GM23248 (cell line): ENCODE measurements around the gene ADPRM. TPM values are rescaled to one million over a fixed set of nuclear protein-coding genes. Genes with fewer than 3 reads are reported as not detected.
A peak's percentile ranks its signal among the peaks of the same experiment; 100 is the strongest.
"Not testable (repeated sequence)": the region's sequence is repeated elsewhere in the genome, so short reads cannot be mapped to it uniquely, and the experiment has no call there.

ENCODE experiments used
- DNase-seq: peaks from one replicate; pipeline ENCODE4 v3.0.0-alpha.2; 2015
- H2AFZ ChIP-seq: fragments of 200-600 bp; sonication (generic); 2 replicates; pipeline ENCODE4 v1.6.1; 2016; ENCODE audit warnings: antibody characterized with exemption
- H3F3A ChIP-seq: fragments of 200-600 bp; sonication (generic); 2 replicates; pipeline ENCODE4 v1.6.1; 2016; ENCODE audit warnings: mild to moderate bottlenecking, antibody characterized with exemption, mixed run types; ENCODE audit not compliant: insufficient read depth
- H3K27ac ChIP-seq: fragments of 200-600 bp; sonication (generic); 2 replicates; pipeline ENCODE4 v1.5.1; 2016; ENCODE audit warnings: mild to moderate bottlenecking
- H3K27me3 ChIP-seq: fragments of 200-600 bp; sonication (generic); replicated peaks from 2 replicates; pipeline ENCODE4 v1.6.1; 2016; ENCODE audit warnings: mild to moderate bottlenecking; ENCODE audit not compliant: insufficient read depth
- H3K36me3 ChIP-seq: fragments of 200-600 bp; sonication (generic); 2 replicates; pipeline ENCODE4 v1.6.1; 2016; ENCODE audit warnings: low read depth, mild to moderate bottlenecking
- H3K4me1 ChIP-seq: fragments of 200-600 bp; sonication (generic); 2 replicates; pipeline ENCODE4 v1.6.1; 2016; ENCODE audit warnings: mild to moderate bottlenecking; ENCODE audit not compliant: insufficient read depth
- H3K4me2 ChIP-seq: fragments of 200-600 bp; sonication (generic); one replicate; pipeline ENCODE4 v1.6.1; 2016; ENCODE audit warnings: mild to moderate bottlenecking; ENCODE audit not compliant: unreplicated experiment
- H3K4me3 ChIP-seq: fragments of 200-600 bp; sonication (generic); 2 replicates; pipeline ENCODE4 v1.5.1; 2016; ENCODE audit warnings: mild to moderate bottlenecking
- H3K79me2 ChIP-seq: fragments of 200-600 bp; sonication (generic); 2 replicates; pipeline ENCODE4 v1.6.1; 2016; ENCODE audit warnings: mild to moderate bottlenecking; ENCODE audit not compliant: insufficient read depth
- H3K9ac ChIP-seq: fragments of 200-600 bp; sonication (generic); 2 replicates; pipeline ENCODE4 v1.6.1; 2016; ENCODE audit warnings: mild to moderate bottlenecking
- H3K9me2 ChIP-seq: fragments of 200-600 bp; sonication (generic); 2 replicates; pipeline ENCODE4 v1.6.1; 2016; ENCODE audit warnings: mixed run types, mild to moderate bottlenecking, moderate library complexity; ENCODE audit not compliant: insufficient read depth
- H3K9me3 ChIP-seq: fragments of 200-600 bp; sonication (generic); one replicate; pipeline ENCODE4 v1.6.1; 2017; ENCODE audit warnings: low read depth
- H4K20me1 ChIP-seq: fragments of 200-600 bp; sonication (generic); 2 replicates; pipeline ENCODE4 v1.6.0; 2016; ENCODE audit not compliant: insufficient read depth
- EZH2 ChIP-seq: fragments of 200-600 bp; sonication (generic); IDR thresholded peaks from 2 replicates; pipeline ENCODE4 v1.6.1; 2018; ENCODE audit warnings: antibody characterized with exemption, mild to moderate bottlenecking; ENCODE audit not compliant: insufficient read depth, poor library complexity, severe bottlenecking
- EZH2phosphoT487 ChIP-seq: fragments of 200-600 bp; sonication (generic); IDR thresholded peaks from 2 replicates; pipeline ENCODE4 v1.6.1; 2018; ENCODE audit warnings: antibody characterized with exemption, moderate library complexity, mild to moderate bottlenecking, low read depth; ENCODE audit not compliant: insufficient read depth
- WGBS, 2 experiments: methylation state at CpG; one replicate each; pipeline ENCODE4 v1.1.6; 2015 to 2017; ENCODE audit warnings: low lambda C conversion rate in 2 of 2, low coverage in 1 of 2; ENCODE audit errors: missing lambda C conversion rate in 2 of 2; 5-methylcytosine and 5-hydroxymethylcytosine counted together
- in situ Hi-C: fragments of 300-500 bp; cut with MboI; formaldehyde crosslinking; loops from 2 replicates; pipeline ENCODE4 v1.15.0; 2020
- polyA plus RNA-seq: library from polyadenylated mRNA; unstranded; fragments of >200 nt; fragmentation: Nextera tagmentation; extraction: Ambion mirVana; gene quantifications from 2 replicates; pipeline ENCODE4 v1.2.1, GENCODE V29; 2016
- total RNA-seq: library from RNA; depleted of rRNA; stranded (reverse); fragments of >200 nt; shearing (Covaris generic); gene quantifications from 2 replicates; pipeline ENCODE4 v1.2.3, GENCODE V29; 2014

ADPRM gene
- total and polyA plus RNA-seq, 2 experiments from 2014 or later, result 15.4 to 16.1 TPM

GRCh38 chr17:10728331-10728892, 31.0 kb downstream of the ADPRM start:
- peak overlapping the region; percentile 78 for H3K4me3 ChIP-seq
- no peak overlapping the region for H3K4me2 ChIP-seq
- no peak for TF ChIP-seq EZH2phosphoT487
- no peak for TF ChIP-seq EZH2
- in situ Hi-C loops, result no loop called here
- DNase-seq, result no peak
- no peak overlapping the region for H3K27ac ChIP-seq
- H2AFZ ChIP-seq, result peak overlapping the region; percentile 89; the same call in 1 of the 2 replicates
- 0 out of 2 replicates have a peak, but pooled peaks cover 8% of the 10 kb centered on the region for H3F3A ChIP-seq
- no peaks in the 10 kb centered on the region for H3K27me3 ChIP-seq
- peaks cover 10% of the 10 kb centered on the region for H3K4me1 ChIP-seq
- H4K20me1 ChIP-seq, result no peaks in the 10 kb centered on the region
- H3K9me3 ChIP-seq, result no peaks in the 10 kb centered on the region
- no peaks in the 10 kb centered on the region for H3K36me3 ChIP-seq
- H3K9me2 ChIP-seq, result no peaks in the 10 kb centered on the region
- WGBS, 2 experiments, result 93 to 97% methylated on average over 10 of the region's 10 CpGs
- no peaks in the 10 kb centered on the region for H3K79me2 ChIP-seq
- no peak overlapping the region for H3K9ac ChIP-seq

DNA sequence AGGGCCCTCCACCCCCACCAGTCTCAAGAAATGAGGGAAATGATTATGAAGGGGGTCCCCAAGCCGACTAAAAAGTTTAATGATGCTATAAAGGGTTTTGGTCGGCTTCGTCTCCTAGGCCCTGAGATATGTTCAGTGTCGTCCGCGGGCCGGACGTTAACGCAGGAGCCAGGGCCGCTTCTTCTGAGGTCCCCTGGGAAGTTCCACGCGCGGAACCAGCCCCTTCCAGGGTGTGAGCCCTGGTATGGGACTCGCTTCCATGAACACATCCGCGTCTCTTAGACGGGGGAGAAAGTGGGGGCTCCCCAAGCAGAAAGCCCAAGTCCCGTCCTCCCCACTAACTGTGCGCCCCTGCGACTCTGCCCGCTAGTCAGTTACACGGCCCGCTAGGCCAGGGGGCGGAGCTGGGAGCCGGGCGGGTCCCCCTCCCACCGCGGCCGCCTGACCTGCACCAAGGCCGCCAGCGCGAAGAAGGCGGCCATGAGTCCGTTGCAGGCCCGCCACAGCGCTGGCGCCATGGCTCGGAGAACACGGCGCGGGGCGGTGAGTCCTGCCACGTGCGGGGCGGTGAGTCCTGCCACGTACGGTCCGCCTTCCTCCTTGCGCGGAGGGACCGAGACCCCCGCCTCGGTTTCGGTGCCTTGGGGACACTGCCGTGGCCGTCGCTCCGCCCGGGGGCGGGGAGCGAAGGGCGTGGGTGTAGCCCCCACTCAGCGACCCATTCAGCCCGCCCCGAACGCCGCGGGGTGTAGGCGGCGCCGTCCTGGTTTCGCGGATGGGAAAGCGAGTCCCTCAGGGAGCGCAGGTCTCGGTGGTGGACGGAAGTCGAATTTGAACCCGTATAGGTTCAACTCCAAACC, 32.2 kb downstream of the ADPRM start, which contains the start of gene TMEM220:
TSS of gene TMEM220 (minus strand) at position 690 of the 860 bp plus-strand sequence. CDS start at position 518, 172 bp downstream.
- peak within 1 kb of the TSS; percentile 92 for H3K9ac ChIP-seq
- WGBS, 2 experiments, result 1 to 3% methylated on average over 71 to 75 of the region's 79 CpGs
- peak within 1 kb of the TSS; percentile 89 for H2AFZ ChIP-seq
- peak within 1 kb of the TSS; percentile 84 for H3K27ac ChIP-seq
- no peaks in the 10 kb centered on the region for H3K79me2 ChIP-seq
- no peak for TF ChIP-seq EZH2
- TF ChIP-seq EZH2phosphoT487, result no peak
- H3K9me3 ChIP-seq, result no peaks in the 10 kb centered on the region
- no peaks in the 10 kb centered on the region for H3K36me3 ChIP-seq
- peak within 1 kb of the TSS; percentile 78 for H3K4me3 ChIP-seq
- no peaks in the 10 kb centered on the region for H3K9me2 ChIP-seq
- H3K4me1 ChIP-seq, result peaks cover 10% of the 10 kb centered on the region
- H3F3A ChIP-seq, result 0 out of 2 replicates have a peak, but pooled peaks cover 8% of the 10 kb centered on the region
- peak; percentile 89 for DNase-seq
- in situ Hi-C loops, result no loop called here
- no peaks in the 10 kb centered on the region for H3K27me3 ChIP-seq
- H3K4me2 ChIP-seq, result peak within 1 kb of the TSS; percentile 82
- H4K20me1 ChIP-seq, result no peaks in the 10 kb centered on the region

DNA sequence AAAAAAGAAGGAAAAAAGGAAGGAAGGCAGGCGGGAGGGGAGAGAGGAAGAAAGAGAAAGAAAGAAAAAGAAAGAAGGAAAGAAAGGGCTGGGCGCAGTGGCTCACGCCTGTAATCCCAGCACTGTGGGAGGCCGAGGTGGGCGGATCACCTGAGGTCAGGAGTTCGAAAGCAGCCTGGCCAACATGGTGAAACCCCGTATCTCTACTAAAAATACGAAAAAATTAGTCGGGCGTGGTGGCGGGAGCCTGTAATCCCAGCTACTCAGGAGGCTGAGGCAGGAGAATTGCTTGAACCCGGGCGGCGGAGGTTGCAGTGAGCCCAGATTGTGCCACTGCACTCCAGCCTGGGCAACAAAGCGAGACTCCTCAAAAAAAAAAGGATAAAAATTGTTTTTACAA, 32.9 kb downstream of the ADPRM start:
- peak overlapping the region; percentile 89 for H2AFZ ChIP-seq
- in situ Hi-C loops, H3K36me3 ChIP-seq, H4K20me1 ChIP-seq, H3K9me3 ChIP-seq, H3K79me2 ChIP-seq, DNase-seq, H3F3A ChIP-seq, H3K9me2 ChIP-seq, H3K4me1 ChIP-seq, H3K27me3 ChIP-seq: not testable (repeated sequence)
- peak overlapping the region; percentile 82 for H3K4me2 ChIP-seq
- peak overlapping the region; percentile 78 for H3K4me3 ChIP-seq
- H3K27ac ChIP-seq, result peak overlapping the region; percentile 84
- H3K9ac ChIP-seq, result peak overlapping the region; percentile 92
- WGBS, 2 experiments, result 1 to 3% methylated on average over 13 to 15 of the region's 15 CpGs

GRCh38 chr17:10731408-10731879, 34.0 kb downstream of the ADPRM start:
- H3K36me3 ChIP-seq, result no peaks in the 10 kb centered on the region
- WGBS, 2 experiments, result 81 to 85% methylated on average over 5 to 6 of the region's 6 CpGs
- 0 out of 2 replicates have a peak, but pooled peaks cover 8% of the 10 kb centered on the region for H3F3A ChIP-seq
- H3K27ac ChIP-seq, result peak overlapping the region; percentile 84
- no peaks in the 10 kb centered on the region for H3K27me3 ChIP-seq
- H3K4me1 ChIP-seq, result peaks cover 10% of the 10 kb centered on the region
- in situ Hi-C loops, result no loop called here
- no peaks in the 10 kb centered on the region for H3K9me2 ChIP-seq
- no peak for TF ChIP-seq EZH2
- no peak for TF ChIP-seq EZH2phosphoT487
- peak overlapping the region; percentile 92 for H3K9ac ChIP-seq
- H2AFZ ChIP-seq, result peak overlapping the region; percentile 89
- H3K4me3 ChIP-seq, result peak overlapping the region; percentile 78
- no peak for DNase-seq
- H3K4me2 ChIP-seq, result peak overlapping the region; percentile 82
- no peaks in the 10 kb centered on the region for H3K79me2 ChIP-seq
- no peaks in the 10 kb centered on the region for H4K20me1 ChIP-seq
- no peaks in the 10 kb centered on the region for H3K9me3 ChIP-seq

DNA sequence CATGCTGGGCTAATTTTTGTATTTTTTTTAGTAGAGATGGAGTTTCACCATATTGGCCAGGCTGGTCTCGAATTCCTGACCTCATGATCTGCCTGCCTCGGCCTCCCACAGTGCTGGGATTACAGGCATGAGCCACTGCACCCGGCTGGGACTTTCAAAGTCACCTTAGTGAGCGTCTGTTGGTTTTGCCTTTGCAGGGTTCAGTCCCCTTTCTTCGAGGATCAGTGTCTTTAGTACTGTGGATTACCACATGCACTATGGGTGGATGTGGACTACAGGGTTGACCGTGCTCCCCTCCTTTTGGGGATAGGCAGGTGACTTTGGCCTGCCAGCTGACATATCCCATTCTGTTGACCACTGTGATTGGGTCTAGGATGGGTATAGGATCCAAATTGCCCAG, 34.7 kb downstream of the ADPRM start:
- WGBS, 2 experiments, result 78 to 83% methylated on average over 6 of the region's 6 CpGs
- DNase-seq, H3K9ac ChIP-seq, H3F3A ChIP-seq, H3K27ac ChIP-seq, H3K4me3 ChIP-seq, H3K9me3 ChIP-seq, H3K4me1 ChIP-seq, H3K9me2 ChIP-seq, H3K27me3 ChIP-seq, H4K20me1 ChIP-seq, H3K79me2 ChIP-seq, in situ Hi-C loops, H3K36me3 ChIP-seq, H3K4me2 ChIP-seq, H2AFZ ChIP-seq: not testable (repeated sequence)
